K562 (cell line): Measurements from ENCODE around the gene FRMD1. TPM values are rescaled to one million over a fixed set of nuclear protein-coding genes. Genes with fewer than 3 reads are reported as not detected.

ENCODE experiments used
- ATAC-seq: fragments of 200-7000 bp; cut with Tn5 transposase; 3 replicates; pipeline ENCODE4 v1.9.1; 2020; ENCODE audit warnings: moderate library complexity
- BruUV-seq: library from RNA; stranded (reverse); fragments of 400-500 nt; replicated peaks from 2 replicates; lab custom pipeline; 2021; lab: Mats Ljungman, UMichigan
- CTCF ChIA-PET: fragments of 300-600 bp; formaldehyde crosslinking; extraction: SDS; loops from one replicate; lab custom pipeline; 2021; ENCODE audit warnings: low intra/inter-chr PET ratio; lab: Yijun Ruan, JAX
- POLR2A ChIA-PET: fragments of 300-600, 350-650 bp; sonication (Branson Sonifier 250); formaldehyde crosslinking; extraction: SDS; loops from one replicate; lab custom pipeline; 2021; ENCODE audit warnings: antibody characterized with exemption, inconsistent platforms; lab: Yijun Ruan, JAX
- DNase-seq, 4 experiments: peaks; one replicate each; pipeline versions ENCODE4 v3.0.0 to v3.0.0-alpha.2; 2011 to 2018; ENCODE audit warnings: low spot score in 3 of 4, mixed read lengths in 3 of 4; ENCODE audit errors: extremely low read depth in 1 of 4
- FAIRE-seq: peaks from 2 replicates; lab custom pipeline; 2011; peaks lifted over from hg19 to GRCh38; lab: Jason Lieb, UNC
- H2AFZ ChIP-seq: 2 replicates; pipeline ENCODE4 v1.6.0; 2011; ENCODE audit warnings: low read depth, low read length, control low read depth, inconsistent platforms
- H3K27ac ChIP-seq: fragments of 200-600 bp; 3 replicates; pipeline ENCODE4 v1.8.0; 2011; ENCODE audit warnings: low read depth, mild to moderate bottlenecking, control low read depth, inconsistent platforms, low read length, moderate library complexity, mixed read lengths; ENCODE audit errors: extremely low read depth
- H3K27me3 ChIP-seq, 2 experiments: fragments of 300-600 bp in 1 of 2; 2 replicates in 1 of 2; 3 replicates in 1 of 2; pipeline versions ENCODE4 v1.6.0 to v1.8.0; 2011; ENCODE audit warnings: inconsistent platforms in 2 of 2, low read length in 2 of 2, mild to moderate bottlenecking in 1 of 2, mixed read lengths in 1 of 2, moderate library complexity in 1 of 2; ENCODE audit not compliant: control insufficient read depth in 2 of 2, insufficient read depth in 2 of 2
- H3K36me3 ChIP-seq: fragments of 300-600 bp; 3 replicates; pipeline ENCODE4 v1.8.0; 2011; ENCODE audit warnings: mild to moderate bottlenecking, low read length, inconsistent platforms; ENCODE audit not compliant: control insufficient read depth, insufficient read depth
- H3K4me1 ChIP-seq, 2 experiments: fragments of 200-600 bp in 1 of 2; replicated peaks in 1 of 2; 2 replicates in 1 of 2; 3 replicates in 1 of 2; pipeline versions ENCODE4 v1.5.1 to v1.8.0; 2011; ENCODE audit warnings: inconsistent platforms in 2 of 2, low read length in 2 of 2, mild to moderate bottlenecking in 1 of 2, mixed read lengths in 1 of 2, moderate library complexity in 1 of 2; ENCODE audit not compliant: control insufficient read depth in 2 of 2, insufficient read depth in 2 of 2
- H3K4me2 ChIP-seq: 2 replicates; pipeline ENCODE4 v1.6.1; 2011; ENCODE audit warnings: low read length, control low read depth, inconsistent platforms, mixed read lengths; ENCODE audit not compliant: insufficient read depth
- H3K4me3 ChIP-seq: fragments of 200-600 bp; sonication (generic), shearing (Covaris generic); 2 replicates; pipeline ENCODE4 v1.5.1; 2016; ENCODE audit warnings: control low read depth, inconsistent platforms
- H3K79me2 ChIP-seq: fragments of 200-600 bp; 3 replicates; pipeline ENCODE4 v1.8.0; 2011; ENCODE audit warnings: low read length, inconsistent platforms; ENCODE audit not compliant: control insufficient read depth, insufficient read depth
- H3K9ac ChIP-seq, 2 experiments: 2 replicates each; pipeline versions ENCODE4 v1.6.0 to v1.6.1; 2011; ENCODE audit warnings: low read depth in 2 of 2, low read length in 2 of 2, control low read depth in 1 of 2, inconsistent platforms in 1 of 2, mild to moderate bottlenecking in 1 of 2, mixed read lengths in 1 of 2; ENCODE audit not compliant: insufficient read depth in 1 of 2
- H3K9me1 ChIP-seq: one replicate; pipeline ENCODE4 v1.6.0; 2011; ENCODE audit warnings: inconsistent platforms, mild to moderate bottlenecking, low read length, moderate library complexity; ENCODE audit not compliant: control insufficient read depth, insufficient read depth
- H3K9me3 ChIP-seq: replicated peaks from 2 replicates; pipeline ENCODE4 v1.5.1; 2011; ENCODE audit warnings: low read depth, low read length, inconsistent platforms; ENCODE audit not compliant: control insufficient read depth, insufficient read depth
- H4K20me1 ChIP-seq: replicated peaks from 2 replicates; pipeline ENCODE4 v1.6.1; 2011; ENCODE audit warnings: low read length, inconsistent platforms, mixed read lengths; ENCODE audit not compliant: control insufficient read depth, insufficient read depth
- EHMT2 ChIP-seq: fragments of 450-650 bp; IDR thresholded peaks from 2 replicates; pipeline ENCODE4 v1.6.1; 2018; ENCODE audit warnings: antibody characterized with exemption
- HDAC1 ChIP-seq, 2 experiments: fragments of 450-650 bp; IDR thresholded peaks; 2 replicates each; pipeline ENCODE4 v1.6.1; 2016 to 2017; ENCODE audit warnings: inconsistent platforms in 1 of 2, mild to moderate bottlenecking in 1 of 2, moderate library complexity in 1 of 2
- MTA2 ChIP-seq: fragments of 450-650 bp; IDR thresholded peaks from 2 replicates; pipeline ENCODE4 v1.6.1; 2016; ENCODE audit warnings: low read depth
- PBX2 ChIP-seq, 2 experiments: IDR thresholded peaks in 1 of 2; conservative IDR thresholded peaks in 1 of 2; 2 replicates each; pipeline ENCODE4 v1.6.1; 2016; ENCODE audit warnings: low read depth in 2 of 2, mild to moderate bottlenecking in 1 of 2, missing compliant biosample characterization in 1 of 2, missing genetic modification characterization in 1 of 2, moderate library complexity in 1 of 2
- TSC22D4 ChIP-seq: fragments of 450-650 bp; IDR thresholded peaks from 2 replicates; pipeline ENCODE4 v1.6.1; 2016; ENCODE audit warnings: missing genetic modification characterization, missing biosample characterization, control low read depth
- WGBS: fragments of 100-300 bp; shearing (Covaris generic); methylation state at CpG from one replicate; pipeline ENCODE4 v1.1.6; 2016; ENCODE audit warnings: low coverage, mixed read lengths; ENCODE audit not compliant: insufficient coverage; ENCODE audit errors: missing lambda C conversion rate; 5-methylcytosine and 5-hydroxymethylcytosine counted together
- in situ Hi-C: fragments of 300-500 bp; cut with MboI; formaldehyde crosslinking; loops from 4 replicates; pipeline ENCODE4 v1.15.0; 2018; ENCODE audit warnings: inconsistent platforms, mixed read lengths
- intact Hi-C: fragments of 100-400 bp; cut with micrococcal nuclease; formaldehyde crosslinking; loops from 2 replicates; pipeline ENCODE4 v1.14.2; 2022
- polyA plus RNA-seq, 8 experiments: library from polyadenylated mRNA; depleted of rRNA in 4 of 8; stranded (reverse) in 5 of 8; unstranded in 3 of 8; fragments of >200 nt; fragmentation: Nextera tagmentation in 2 of 8; fragmentation: Illumina TruSeq in 1 of 8; extraction: Ambion mirVana in 2 of 8; extraction: Trizol in 1 of 8; gene quantifications; 2 replicates each; pipeline versions ENCODE4 v1.2.1 to v1.2.3, GENCODE V29; 2011 to 2014; ENCODE audit warnings: inconsistent platforms in 1 of 8, missing spikeins in 1 of 8
- total RNA-seq, 7 experiments: library from RNA; depleted of rRNA in 6 of 7; stranded (reverse); fragments of >200 nt in 6 of 7; fragmentation: Illumina TruSeq in 2 of 7; extraction: Trizol in 2 of 7; gene quantifications; 2 replicates each; pipeline versions ENCODE4 v1.2.1 to v1.2.3, GENCODE V29; 2011 to 2021; ENCODE audit warnings: low replicate concordance in 1 of 7
- TF ChIP-seq, protein P1 (sequence below): sonication (generic); formaldehyde crosslinking; IDR thresholded peaks from 2 replicates; pipeline ENCODE4 v1.5.0; 2020; ENCODE audit warnings: missing genetic modification reagents

FRMD1 gene
- total and polyA plus RNA-seq, 9 of the 15 experiments (the other 6 are each of a cell fraction or from before 2014, with no cell fraction given): 0.01 to 0.04 (median 0.01) TPM; not detected in 6

DNA sequence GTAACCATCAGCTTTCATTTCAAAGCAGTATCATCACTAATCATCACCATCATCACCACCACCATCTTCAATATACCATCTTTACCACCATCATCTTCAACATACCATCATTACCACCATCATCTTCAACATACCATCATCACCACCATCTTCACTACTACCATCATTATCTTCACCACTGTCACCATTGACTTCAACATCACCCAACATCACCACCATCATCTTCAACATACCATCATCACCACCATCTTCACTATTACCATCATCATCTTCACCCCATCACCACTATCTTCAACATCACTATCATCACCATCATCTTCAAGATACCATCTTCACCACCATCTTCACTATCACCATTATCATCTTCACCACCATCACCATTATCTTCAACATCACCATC lies 40.5 kb upstream of the FRMD1 start:
- Histone ChIP-seq H3K9me3 (no peaks in the 10 kb centered on the region), H4K20me1 (no peaks in the 10 kb centered on the region), H3K36me3 (no peaks in the 10 kb centered on the region), H3K4me2 (no peak overlapping the region), H3K4me3 (no peak overlapping the region)
- in situ Hi-C loops: no loop called here
- no peak for DNase-seq
- TF ChIP-seq TSC22D4 (peak; percentile 90; the same call in 1 of the 2 replicates), EHMT2 (peak; percentile 54; the same call in 1 of the 2 replicates), MTA2 (no peak), HDAC1 (IDR thresholded peaks at IDR 0.05) (peak in 1 of 2 experiments; percentile 33; a peak in 2 of 4 replicates)
- TF ChIP-seq, all 486 proteins: peak for 3
- BruUV-seq: no TSS peak
- intact Hi-C loops: no loop called here
- H3K9ac ChIP-seq: no peak overlapping the region
- no peak for FAIRE-seq
- H2AFZ ChIP-seq: no peak overlapping the region
- CTCF ChIA-PET: no interaction called here
- no peak overlapping the region for H3K27ac ChIP-seq
- H3K4me1 ChIP-seq: no peaks in the 10 kb centered on the region; a peak in 2 of 5 replicates
- no peaks in the 10 kb centered on the region for H3K79me2 ChIP-seq
- ATAC-seq: no peak
- H3K27me3 ChIP-seq: peaks cover 6 to 52% of the 10 kb centered on the region in 2 experiments; a peak in 4 of 5 replicates
- POLR2A ChIA-PET: interaction anchor here (1.0 kb wide), 1 partner anchor 10 kb away, joined by 4 read pairs; no protein-coding TSS in a partner anchor
- H3K9me1 ChIP-seq: no peaks in the 10 kb centered on the region

DNA sequence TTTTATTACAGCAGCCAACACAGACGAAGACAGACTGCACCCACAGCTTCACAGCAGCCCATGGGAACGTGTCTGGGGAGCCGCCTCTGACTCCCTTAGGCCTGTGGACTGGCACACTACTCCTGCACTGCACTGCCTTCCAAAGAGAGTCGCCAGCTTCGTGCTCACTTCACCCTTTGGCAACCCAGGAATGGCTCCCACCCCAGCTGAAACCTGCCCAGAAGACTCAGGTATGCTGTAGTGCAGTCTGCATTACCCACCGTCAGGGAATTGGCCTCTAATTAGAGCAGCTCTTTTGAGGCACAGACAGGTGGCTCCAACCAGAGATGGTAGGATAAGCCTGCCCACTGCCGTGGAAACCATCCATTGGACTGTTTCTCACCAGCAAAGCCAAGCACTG lies 39.9 kb upstream of the FRMD1 start:
- H3K27me3 ChIP-seq: peaks cover 6 to 50% of the 10 kb centered on the region in 2 experiments; a peak in 4 of 5 replicates
- no peak overlapping the region for H2AFZ ChIP-seq
- ChIA-PET POLR2A (no interaction called here), CTCF (no interaction called here)
- no peaks in the 10 kb centered on the region for H3K79me2 ChIP-seq
- no peaks in the 10 kb centered on the region for H3K9me3 ChIP-seq
- H3K4me3 ChIP-seq: no peak overlapping the region
- in situ Hi-C loops (no loop called here), intact Hi-C loops (no loop called here)
- H3K4me2 ChIP-seq: no peak overlapping the region
- H3K27ac ChIP-seq: no peak overlapping the region
- TF ChIP-seq, protein P1, sequence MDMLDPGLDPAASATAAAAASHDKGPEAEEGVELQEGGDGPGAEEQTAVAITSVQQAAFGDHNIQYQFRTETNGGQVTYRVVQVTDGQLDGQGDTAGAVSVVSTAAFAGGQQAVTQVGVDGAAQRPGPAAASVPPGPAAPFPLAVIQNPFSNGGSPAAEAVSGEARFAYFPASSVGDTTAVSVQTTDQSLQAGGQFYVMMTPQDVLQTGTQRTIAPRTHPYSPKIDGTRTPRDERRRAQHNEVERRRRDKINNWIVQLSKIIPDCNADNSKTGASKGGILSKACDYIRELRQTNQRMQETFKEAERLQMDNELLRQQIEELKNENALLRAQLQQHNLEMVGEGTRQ (CRISPR knock-in tag): no peak
- TF ChIP-seq PBX2 (CRISPR knock-in tag; IDR thresholded peaks at IDR 0.05; ENCODE audit: low read depth) (no peak), PBX2 (tag; conservative IDR thresholded peaks at IDR 0.05; ENCODE audit: low read depth) (no peak)
- no peak overlapping the region for H3K9ac ChIP-seq
- 0% methylated on average over 6 of the region's 7 CpGs for WGBS
- ATAC-seq (no peak), DNase-seq (no peak), FAIRE-seq (no peak)
- H3K9me1 ChIP-seq: no peaks in the 10 kb centered on the region
- BruUV-seq: no TSS peak
- H3K4me1 ChIP-seq: no peaks in the 10 kb centered on the region; a peak in 2 of 5 replicates
- no peaks in the 10 kb centered on the region for H4K20me1 ChIP-seq
- no peaks in the 10 kb centered on the region for H3K36me3 ChIP-seq
